ENCODE data around the gene SH3BGRL.

Gene SH3BGRL

GRCh38 chrX:81259020-81259713 lies 57.3 kb downstream of the SH3BGRL start:
- Histone ChIP-seq H2AFZ (ENCODE audit: low read length, unreplicated experiment) (no peak overlapping the region), H3K4me1 (ENCODE audit: control insufficient read depth, insufficient read depth, low read length, unreplicated experiment) (peaks cover 48% of the 10 kb centered on the region), H3K27ac (ENCODE audit: low read depth, low read length) (peak overlapping the region; percentile 94), H3K27me3 (ENCODE audit: insufficient read depth, low read length) (no peaks in the 10 kb centered on the region), H3K36me3 (ENCODE audit: insufficient read depth, low read length) (no peaks in the 10 kb centered on the region), H3K4me3 (ENCODE audit: low read depth, low read length) (peak overlapping the region; percentile 71), H3K79me2 (ENCODE audit: control insufficient read depth, insufficient read depth, low read length, unreplicated experiment) (peaks cover 25% of the 10 kb centered on the region)

GRCh38 chrX:81259714-81260395 lies 58.0 kb downstream of the SH3BGRL start:
- H3K79me2 ChIP-seq (ENCODE audit: control insufficient read depth, insufficient read depth, low read length, unreplicated experiment) = peaks cover 25% of the 10 kb centered on the region
- H3K4me1 ChIP-seq (ENCODE audit: control insufficient read depth, insufficient read depth, low read length, unreplicated experiment) = peaks cover 48% of the 10 kb centered on the region
- H2AFZ ChIP-seq (ENCODE audit: low read length, unreplicated experiment) = peak overlapping the region; percentile 81
- peak overlapping the region; percentile 94 for H3K27ac ChIP-seq (ENCODE audit: low read depth, low read length)
- no peaks in the 10 kb centered on the region for H3K27me3 ChIP-seq (ENCODE audit: insufficient read depth, low read length)
- H3K36me3 ChIP-seq (ENCODE audit: insufficient read depth, low read length) = no peaks in the 10 kb centered on the region
- H3K4me3 ChIP-seq (ENCODE audit: low read depth, low read length) = peak overlapping the region; percentile 71

GRCh38 chrX:81261576-81261975 lies 59.7 kb downstream of the SH3BGRL start:
- Histone ChIP-seq H3K4me3 (ENCODE audit: low read depth, low read length) (peak overlapping the region; percentile 45; the same call in 1 of the 2 replicates), H3K79me2 (ENCODE audit: control insufficient read depth, insufficient read depth, low read length, unreplicated experiment) (peaks cover 21% of the 10 kb centered on the region), H3K36me3 (ENCODE audit: insufficient read depth, low read length) (no peaks in the 10 kb centered on the region), H3K27ac (ENCODE audit: low read depth, low read length) (peak overlapping the region; percentile 87), H2AFZ (ENCODE audit: low read length, unreplicated experiment) (no peak overlapping the region), H3K27me3 (ENCODE audit: insufficient read depth, low read length) (no peaks in the 10 kb centered on the region), H3K4me1 (ENCODE audit: control insufficient read depth, insufficient read depth, low read length, unreplicated experiment) (peaks cover 48% of the 10 kb centered on the region)

GRCh38 chrX:81263059-81263458 lies 61.2 kb downstream of the SH3BGRL start:
- H3K4me1 ChIP-seq (ENCODE audit: control insufficient read depth, insufficient read depth, low read length, unreplicated experiment) = peaks cover 48% of the 10 kb centered on the region
- no peak overlapping the region for H3K4me3 ChIP-seq (ENCODE audit: low read depth, low read length)
- no peak overlapping the region for H2AFZ ChIP-seq (ENCODE audit: low read length, unreplicated experiment)
- no peaks in the 10 kb centered on the region for H3K27me3 ChIP-seq (ENCODE audit: insufficient read depth, low read length)
- peaks cover 15% of the 10 kb centered on the region for H3K79me2 ChIP-seq (ENCODE audit: control insufficient read depth, insufficient read depth, low read length, unreplicated experiment)
- no peaks in the 10 kb centered on the region for H3K36me3 ChIP-seq (ENCODE audit: insufficient read depth, low read length)
- H3K27ac ChIP-seq (ENCODE audit: low read depth, low read length) = peak overlapping the region; percentile 87

- H3K4me1 ChIP-seq (ENCODE audit: control insufficient read depth, insufficient read depth, low read length, unreplicated experiment) = no peaks in the 10 kb centered on the region
- H3K36me3 ChIP-seq (ENCODE audit: insufficient read depth, low read length) = no peaks in the 10 kb centered on the region
- no peak overlapping the region for H3K4me3 ChIP-seq (ENCODE audit: low read depth, low read length)
- H3K27ac ChIP-seq (ENCODE audit: low read depth, low read length) = no peak overlapping the region
- H3K27me3 ChIP-seq (ENCODE audit: insufficient read depth, low read length) = no peaks in the 10 kb centered on the region
- H3K79me2 ChIP-seq (ENCODE audit: control insufficient read depth, insufficient read depth, low read length, unreplicated experiment) = no peaks in the 10 kb centered on the region
- H2AFZ ChIP-seq (ENCODE audit: low read length, unreplicated experiment) = no peak overlapping the region
Observed at GRCh38 chrX:81278616-81279015, 76.7 kb downstream of the SH3BGRL start.

- Histone ChIP-seq H3K79me2 (ENCODE audit: control insufficient read depth, insufficient read depth, low read length, unreplicated experiment) (no peaks in the 10 kb centered on the region), H3K27me3 (ENCODE audit: insufficient read depth, low read length) (no peaks in the 10 kb centered on the region), H3K4me1 (ENCODE audit: control insufficient read depth, insufficient read depth, low read length, unreplicated experiment) (no peaks in the 10 kb centered on the region), H3K36me3 (ENCODE audit: insufficient read depth, low read length) (no peaks in the 10 kb centered on the region), H3K27ac (ENCODE audit: low read depth, low read length) (no peak overlapping the region), H2AFZ (ENCODE audit: low read length, unreplicated experiment) (no peak overlapping the region), H3K4me3 (ENCODE audit: low read depth, low read length) (no peak overlapping the region)
Observed at GRCh38 chrX:81280148-81280547, 78.2 kb downstream of the SH3BGRL start.

- no peak overlapping the region for H2AFZ ChIP-seq (ENCODE audit: low read length, unreplicated experiment)
- H3K36me3 ChIP-seq (ENCODE audit: insufficient read depth, low read length) = no peaks in the 10 kb centered on the region
- no peaks in the 10 kb centered on the region for H3K4me1 ChIP-seq (ENCODE audit: control insufficient read depth, insufficient read depth, low read length, unreplicated experiment)
- H3K27me3 ChIP-seq (ENCODE audit: insufficient read depth, low read length) = no peaks in the 10 kb centered on the region
- no peak overlapping the region for H3K4me3 ChIP-seq (ENCODE audit: low read depth, low read length)
- no peak overlapping the region for H3K27ac ChIP-seq (ENCODE audit: low read depth, low read length)
- no peaks in the 10 kb centered on the region for H3K79me2 ChIP-seq (ENCODE audit: control insufficient read depth, insufficient read depth, low read length, unreplicated experiment)
Observed at GRCh38 chrX:81286075-81286474, 84.2 kb downstream of the SH3BGRL start.

- Histone ChIP-seq H3K27me3 (ENCODE audit: insufficient read depth, low read length) (no peaks in the 10 kb centered on the region), H3K4me3 (ENCODE audit: low read depth, low read length) (no peak overlapping the region), H3K79me2 (ENCODE audit: control insufficient read depth, insufficient read depth, low read length, unreplicated experiment) (no peaks in the 10 kb centered on the region), H3K27ac (ENCODE audit: low read depth, low read length) (no peak overlapping the region), H3K36me3 (ENCODE audit: insufficient read depth, low read length) (no peaks in the 10 kb centered on the region), H3K4me1 (ENCODE audit: control insufficient read depth, insufficient read depth, low read length, unreplicated experiment) (no peaks in the 10 kb centered on the region), H2AFZ (ENCODE audit: low read length, unreplicated experiment) (no peak overlapping the region)
Observed at GRCh38 chrX:81286608-81287007, 84.7 kb downstream of the SH3BGRL start.

- H3K79me2 ChIP-seq (ENCODE audit: control insufficient read depth, insufficient read depth, low read length, unreplicated experiment) = no peaks in the 10 kb centered on the region
- H3K4me3 ChIP-seq (ENCODE audit: low read depth, low read length) = no peak overlapping the region
- no peak overlapping the region for H2AFZ ChIP-seq (ENCODE audit: low read length, unreplicated experiment)
- no peaks in the 10 kb centered on the region for H3K27me3 ChIP-seq (ENCODE audit: insufficient read depth, low read length)
- H3K36me3 ChIP-seq (ENCODE audit: insufficient read depth, low read length) = 0 out of 2 replicates have a peak, but pooled peaks cover 4% of the 10 kb centered on the region
- no peak overlapping the region for H3K27ac ChIP-seq (ENCODE audit: low read depth, low read length)
- no peaks in the 10 kb centered on the region for H3K4me1 ChIP-seq (ENCODE audit: control insufficient read depth, insufficient read depth, low read length, unreplicated experiment)
Observed at GRCh38 chrX:81291996-81292395, 90.1 kb downstream of the SH3BGRL start.

- no peaks in the 10 kb centered on the region for H3K79me2 ChIP-seq (ENCODE audit: control insufficient read depth, insufficient read depth, low read length, unreplicated experiment)
- 0 out of 2 replicates have a peak, but pooled peaks cover 4% of the 10 kb centered on the region for H3K36me3 ChIP-seq (ENCODE audit: insufficient read depth, low read length)
- H3K4me3 ChIP-seq (ENCODE audit: low read depth, low read length) = no peak overlapping the region
- H3K4me1 ChIP-seq (ENCODE audit: control insufficient read depth, insufficient read depth, low read length, unreplicated experiment) = no peaks in the 10 kb centered on the region
- no peak overlapping the region for H3K27ac ChIP-seq (ENCODE audit: low read depth, low read length)
- H2AFZ ChIP-seq (ENCODE audit: low read length, unreplicated experiment) = no peak overlapping the region
- no peaks in the 10 kb centered on the region for H3K27me3 ChIP-seq (ENCODE audit: insufficient read depth, low read length)
Observed at GRCh38 chrX:81294101-81294500, 92.2 kb downstream of the SH3BGRL start.

GRCh38 chrX:81301877-81302276 lies 100.0 kb downstream of the SH3BGRL start:
- H3K27ac ChIP-seq (ENCODE audit: low read depth, low read length) = no peak overlapping the region
- H3K27me3 ChIP-seq (ENCODE audit: insufficient read depth, low read length) = no peaks in the 10 kb centered on the region
- H3K4me3 ChIP-seq (ENCODE audit: low read depth, low read length) = no peak overlapping the region
- H3K79me2 ChIP-seq (ENCODE audit: control insufficient read depth, insufficient read depth, low read length, unreplicated experiment) = no peaks in the 10 kb centered on the region
- H3K4me1 ChIP-seq (ENCODE audit: control insufficient read depth, insufficient read depth, low read length, unreplicated experiment) = no peaks in the 10 kb centered on the region
- no peaks in the 10 kb centered on the region for H3K36me3 ChIP-seq (ENCODE audit: insufficient read depth, low read length)
- no peak overlapping the region for H2AFZ ChIP-seq (ENCODE audit: low read length, unreplicated experiment)
